Measurements from ENCODE around the gene TMEM258.

TMEM258 gene

DNA sequence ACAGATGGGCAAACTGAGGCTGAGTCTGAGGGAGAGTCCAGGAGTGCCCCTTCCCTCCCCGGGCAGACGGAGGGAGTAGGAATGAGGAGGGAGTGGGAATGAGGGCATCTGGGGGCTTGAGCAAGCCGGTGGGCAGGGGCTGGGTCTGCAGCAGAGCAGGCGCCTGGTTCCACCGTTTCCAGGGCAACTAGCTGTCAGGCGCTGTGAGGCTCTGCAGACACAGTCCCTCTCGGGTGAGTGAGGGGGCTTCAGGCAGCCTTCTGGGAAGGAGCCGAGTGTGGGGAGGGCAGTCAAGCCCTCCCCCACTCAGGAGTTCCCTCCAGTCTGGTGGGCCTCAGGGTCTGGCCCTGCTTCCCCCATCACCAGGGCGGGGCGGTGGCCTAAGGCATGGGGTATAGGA, 19.0 kb downstream of the TMEM258 start:
- ChIA-PET CTCF (no interaction called here), POLR2A (no interaction called here)
- Histone ChIP-seq H3K9me3 (ENCODE audit: control insufficient read depth, insufficient read depth, low read depth, low read length) (no peaks in the 10 kb centered on the region), H3K4me3 (ENCODE audit: low read depth, low read length) (no peak overlapping the region), H3K27ac (ENCODE audit: extremely low read depth, low read depth, low read length) (no peak overlapping the region), H3K36me3 (ENCODE audit: control insufficient read depth in 2 of 2, insufficient read depth in 1 of 2, low read length in 2 of 2) (peaks cover 0 to under 1% of the 10 kb centered on the region in 2 experiments; a peak in 1 of 3 replicates), H3K4me1 (ENCODE audit: control insufficient read depth, insufficient read depth, low read length) (no peaks in the 10 kb centered on the region)
- TF ChIP-seq ZNF175 (tag by site-specific recombination; IDR thresholded peaks at IDR 0.05), result no peak
- TF ChIP-seq YY1 (tag by site-specific recombination; IDR thresholded peaks at IDR 0.05), result no peak
- TF ChIP-seq ZSCAN4 (tag by site-specific recombination; IDR thresholded peaks at IDR 0.05), result no peak
- TF ChIP-seq ZNF398 (tag by site-specific recombination; IDR thresholded peaks at IDR 0.05), result no peak
- no peak for TF ChIP-seq ZNF354C (tag by site-specific recombination; IDR thresholded peaks at IDR 0.05; ENCODE audit: borderline replicate concordance, low read depth)
- no peak for TF ChIP-seq PBX3 (CRISPR knock-in tag; IDR thresholded peaks at IDR 0.05)
- no peak for TF ChIP-seq ZBTB48 (tag by site-specific recombination; IDR thresholded peaks at IDR 0.05)
- TF ChIP-seq, protein P1, sequence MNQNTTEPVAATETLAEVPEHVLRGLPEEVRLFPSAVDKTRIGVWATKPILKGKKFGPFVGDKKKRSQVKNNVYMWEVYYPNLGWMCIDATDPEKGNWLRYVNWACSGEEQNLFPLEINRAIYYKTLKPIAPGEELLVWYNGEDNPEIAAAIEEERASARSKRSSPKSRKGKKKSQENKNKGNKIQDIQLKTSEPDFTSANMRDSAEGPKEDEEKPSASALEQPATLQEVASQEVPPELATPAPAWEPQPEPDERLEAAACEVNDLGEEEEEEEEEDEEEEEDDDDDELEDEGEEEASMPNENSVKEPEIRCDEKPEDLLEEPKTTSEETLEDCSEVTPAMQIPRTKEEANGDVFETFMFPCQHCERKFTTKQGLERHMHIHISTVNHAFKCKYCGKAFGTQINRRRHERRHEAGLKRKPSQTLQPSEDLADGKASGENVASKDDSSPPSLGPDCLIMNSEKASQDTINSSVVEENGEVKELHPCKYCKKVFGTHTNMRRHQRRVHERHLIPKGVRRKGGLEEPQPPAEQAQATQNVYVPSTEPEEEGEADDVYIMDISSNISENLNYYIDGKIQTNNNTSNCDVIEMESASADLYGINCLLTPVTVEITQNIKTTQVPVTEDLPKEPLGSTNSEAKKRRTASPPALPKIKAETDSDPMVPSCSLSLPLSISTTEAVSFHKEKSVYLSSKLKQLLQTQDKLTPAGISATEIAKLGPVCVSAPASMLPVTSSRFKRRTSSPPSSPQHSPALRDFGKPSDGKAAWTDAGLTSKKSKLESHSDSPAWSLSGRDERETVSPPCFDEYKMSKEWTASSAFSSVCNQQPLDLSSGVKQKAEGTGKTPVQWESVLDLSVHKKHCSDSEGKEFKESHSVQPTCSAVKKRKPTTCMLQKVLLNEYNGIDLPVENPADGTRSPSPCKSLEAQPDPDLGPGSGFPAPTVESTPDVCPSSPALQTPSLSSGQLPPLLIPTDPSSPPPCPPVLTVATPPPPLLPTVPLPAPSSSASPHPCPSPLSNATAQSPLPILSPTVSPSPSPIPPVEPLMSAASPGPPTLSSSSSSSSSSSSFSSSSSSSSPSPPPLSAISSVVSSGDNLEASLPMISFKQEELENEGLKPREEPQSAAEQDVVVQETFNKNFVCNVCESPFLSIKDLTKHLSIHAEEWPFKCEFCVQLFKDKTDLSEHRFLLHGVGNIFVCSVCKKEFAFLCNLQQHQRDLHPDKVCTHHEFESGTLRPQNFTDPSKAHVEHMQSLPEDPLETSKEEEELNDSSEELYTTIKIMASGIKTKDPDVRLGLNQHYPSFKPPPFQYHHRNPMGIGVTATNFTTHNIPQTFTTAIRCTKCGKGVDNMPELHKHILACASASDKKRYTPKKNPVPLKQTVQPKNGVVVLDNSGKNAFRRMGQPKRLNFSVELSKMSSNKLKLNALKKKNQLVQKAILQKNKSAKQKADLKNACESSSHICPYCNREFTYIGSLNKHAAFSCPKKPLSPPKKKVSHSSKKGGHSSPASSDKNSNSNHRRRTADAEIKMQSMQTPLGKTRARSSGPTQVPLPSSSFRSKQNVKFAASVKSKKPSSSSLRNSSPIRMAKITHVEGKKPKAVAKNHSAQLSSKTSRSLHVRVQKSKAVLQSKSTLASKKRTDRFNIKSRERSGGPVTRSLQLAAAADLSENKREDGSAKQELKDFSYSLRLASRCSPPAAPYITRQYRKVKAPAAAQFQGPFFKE (tag by site-specific recombination; IDR thresholded peaks at IDR 0.05; ENCODE audit: borderline replicate concordance), result no peak
- TF ChIP-seq ZIC2 (tag by site-specific recombination; IDR thresholded peaks at IDR 0.05), result no peak
- TF ChIP-seq ZNF426 (tag by site-specific recombination; IDR thresholded peaks at IDR 0.05), result no peak
- no peak for TF ChIP-seq SP3 (tag by site-specific recombination; IDR thresholded peaks at IDR 0.05)
- no peak for TF ChIP-seq ZNF677 (tag by site-specific recombination; IDR thresholded peaks at IDR 0.05)
- TF ChIP-seq ZNF660 (tag by site-specific recombination; IDR thresholded peaks at IDR 0.05), result no peak
- TF ChIP-seq KLF10 (tag by site-specific recombination; IDR thresholded peaks at IDR 0.05), result no peak
- TF ChIP-seq SP2 (tag by site-specific recombination; IDR thresholded peaks at IDR 0.05), result no peak
- no peak for TF ChIP-seq GLIS2 (tag by site-specific recombination; IDR thresholded peaks at IDR 0.05)
- TF ChIP-seq ZNF112 (tag by site-specific recombination; IDR thresholded peaks at IDR 0.05), result no peak
- no peak for TF ChIP-seq ZNF248 (tag by site-specific recombination; IDR thresholded peaks at IDR 0.05)
- no peak for TF ChIP-seq GLI2 (tag by site-specific recombination; IDR thresholded peaks at IDR 0.05; ENCODE audit: borderline replicate concordance, low read depth)
- TF ChIP-seq ZNF747 (tag by site-specific recombination; IDR thresholded peaks at IDR 0.05), result no peak

Data from HEK293 (cell line).